GM18499 (cell line): ENCODE measurements around the gene AKAP17A.
"Not testable (repeated sequence)": the region's sequence is repeated elsewhere in the genome, so short reads cannot be mapped to it uniquely, and the experiment has no call there.

Source experiments
- ATAC-seq: cut with Tn5 transposase; IDR thresholded peaks from one replicate; pipeline ENCODE4 v1.9.1; 2021; ENCODE audit warnings: moderate number of reproducible peaks; ENCODE audit not compliant: insufficient read depth, unreplicated experiment

The AKAP17A gene

GRCh38 chrX:1601768-1602085 lies 10.3 kb downstream of the AKAP17A start:
- no peak for ATAC-seq

GRCh38 chrX:1602299-1602698 lies 10.9 kb downstream of the AKAP17A start:
- ATAC-seq: no peak

GRCh38 chrX:1606496-1606895 lies 15.1 kb downstream of the AKAP17A start:
- ATAC-seq: no peak

GRCh38 chrX:1609311-1609710 lies 17.9 kb downstream of the AKAP17A start:
- no peak for ATAC-seq

GRCh38 chrX:1609762-1610161 lies 18.4 kb downstream of the AKAP17A start:
- no peak for ATAC-seq

- ATAC-seq: no peak
Measured at GRCh38 chrX:1610166-1610565, 18.8 kb downstream of the AKAP17A start.

GRCh38 chrX:1610736-1611135 lies 19.3 kb downstream of the AKAP17A start:
- no peak for ATAC-seq

GRCh38 chrX:1612641-1613286 lies 21.4 kb downstream of the AKAP17A start:
- no peak for ATAC-seq

- no peak for ATAC-seq
Measured at GRCh38 chrX:1614927-1615326, 23.5 kb downstream of the AKAP17A start, which contains the start of gene ASMT. Gene ASMT, plus strand, starts transcription at chrX:1615059. Its CDS starts 141 bp downstream, at chrX:1615200.

GRCh38 chrX:1618689-1619088 lies 27.3 kb downstream of the AKAP17A start:
- no peak for ATAC-seq

- no peak for ATAC-seq
Measured at GRCh38 chrX:1623691-1624090, 32.3 kb downstream of the AKAP17A start.

GRCh38 chrX:1624158-1624860 lies 32.9 kb downstream of the AKAP17A start:
- not testable (repeated sequence) for ATAC-seq

- not testable (repeated sequence) for ATAC-seq
Measured at GRCh38 chrX:1624861-1625215, 33.4 kb downstream of the AKAP17A start.

GRCh38 chrX:1629244-1629643 lies 37.8 kb downstream of the AKAP17A start:
- no peak for ATAC-seq

- ATAC-seq: no peak
Measured at GRCh38 chrX:1646009-1646408, 54.6 kb downstream of the AKAP17A start.

- no peak for ATAC-seq
Measured at GRCh38 chrX:1649621-1650020, 58.2 kb downstream of the AKAP17A start.
